Fibroblast of skin of scalp (primary cell): ENCODE data around the gene ACTL6B. TPM values are rescaled to one million over a fixed set of nuclear protein-coding genes. Genes with fewer than 3 reads are reported as not detected.
"Not testable (repeated sequence)": the region's sequence is repeated elsewhere in the genome, so short reads cannot be mapped to it uniquely, and the experiment has no call there.

Experiments used
- DNase-seq: peaks from one replicate; pipeline ENCODE4 v3.0.0-alpha.2; 2013
- polyA plus RNA-seq, 2 experiments: library from polyadenylated mRNA; unstranded; fragments of 120-200 nt; gene quantifications; one replicate each; pipeline ENCODE4 v1.2.1, GENCODE V29; 2013; ENCODE audit not compliant: insufficient read length in 2 of 2

The ACTL6B gene
- not detected for polyA plus RNA-seq (2013, experiment 1 of 2; ENCODE audit: insufficient read length)
- polyA plus RNA-seq (2013, experiment 2 of 2; ENCODE audit: insufficient read length) = 0.18 TPM

DNA sequence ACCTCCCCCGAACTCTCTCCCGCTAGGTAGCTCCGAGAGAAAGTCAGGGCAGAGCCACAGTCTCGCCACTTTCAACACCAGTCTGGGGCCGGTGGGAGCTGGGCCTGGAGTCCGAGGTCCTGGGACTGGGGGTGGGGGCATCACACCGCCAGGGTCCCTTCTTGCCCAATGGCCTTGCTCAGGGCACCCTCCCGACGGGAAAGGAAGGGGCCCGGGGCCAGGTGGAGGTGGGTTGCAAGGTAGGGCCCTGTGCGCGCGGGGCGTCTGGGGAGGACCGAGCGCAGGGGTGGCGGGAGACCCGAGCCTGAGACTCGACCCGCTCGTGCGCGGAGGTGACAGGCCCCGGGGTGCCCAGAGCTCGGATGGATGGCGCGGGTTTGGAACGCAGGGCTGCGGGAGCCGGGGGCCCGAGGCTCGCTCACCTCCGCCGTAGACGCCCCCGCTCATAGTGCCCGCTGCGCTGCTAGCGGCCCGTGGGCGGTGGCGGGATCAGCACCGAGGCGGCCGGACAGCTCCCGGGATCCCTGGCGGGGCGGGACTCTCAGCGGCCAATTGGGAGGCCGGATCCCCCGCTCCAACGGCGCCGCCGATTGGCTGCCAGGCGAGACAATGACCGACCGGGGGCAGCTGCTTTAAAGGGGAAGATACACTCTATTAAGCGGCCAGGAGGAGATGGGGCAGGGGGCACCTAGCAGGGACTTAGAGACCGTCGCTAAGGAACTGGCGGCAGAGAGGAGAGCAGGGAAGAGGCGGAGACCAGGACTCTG, at the start of gene ACTL6B:
Gene ACTL6B, minus strand, starts transcription at position 541 of the 767 bp plus-strand sequence. Its CDS starts 94 bp downstream, at position 447.
- peak; percentile 56 for DNase-seq

- DNase-seq = peak; percentile 76
Measured at GRCh38 chr7:100705320-100705752, 49.1 kb upstream of the ACTL6B start.

DNA sequence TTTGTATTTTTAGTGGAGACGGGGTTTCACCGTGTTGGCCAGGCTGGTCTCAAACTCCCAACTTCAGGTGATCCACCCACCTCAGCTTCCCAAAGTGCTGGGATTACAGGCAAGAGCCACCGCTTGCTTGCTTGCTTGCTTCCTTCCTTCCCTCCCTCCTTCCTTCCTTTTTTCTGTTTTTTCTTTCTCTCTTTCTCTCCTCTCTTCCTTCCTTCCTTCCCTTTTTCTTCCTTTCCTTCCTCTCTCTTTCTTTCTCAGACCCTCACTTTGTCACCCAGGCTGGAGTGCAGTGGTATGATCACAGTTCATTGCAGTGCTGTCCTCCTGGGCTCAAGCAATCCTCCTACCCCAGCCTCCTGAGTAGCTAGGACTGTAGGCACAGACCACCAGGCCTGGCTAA, 44.8 kb upstream of the ACTL6B start:
- DNase-seq = not testable (repeated sequence)

DNA sequence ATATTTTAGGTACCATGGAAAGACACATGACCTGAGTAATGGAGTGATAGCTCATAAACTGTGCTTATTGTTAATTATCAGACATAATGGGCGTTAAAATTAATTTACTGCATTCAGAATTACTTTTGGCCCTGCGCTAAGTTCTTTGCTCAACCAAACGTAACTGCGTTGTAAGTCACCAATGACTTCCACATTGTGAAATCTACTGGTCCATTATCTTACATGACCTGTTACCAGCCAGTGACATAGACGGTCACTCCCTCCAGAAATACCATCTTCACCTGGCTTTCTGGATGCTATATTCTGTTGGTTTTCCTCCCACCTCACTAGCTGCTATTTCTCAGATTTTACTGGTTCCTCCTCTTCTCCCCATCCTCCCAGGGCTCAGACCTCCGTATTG, 42.8 kb upstream of the ACTL6B start:
- no peak for DNase-seq

- no peak for DNase-seq
Measured at GRCh38 chr7:100696123-100696521, 39.9 kb upstream of the ACTL6B start.

DNA sequence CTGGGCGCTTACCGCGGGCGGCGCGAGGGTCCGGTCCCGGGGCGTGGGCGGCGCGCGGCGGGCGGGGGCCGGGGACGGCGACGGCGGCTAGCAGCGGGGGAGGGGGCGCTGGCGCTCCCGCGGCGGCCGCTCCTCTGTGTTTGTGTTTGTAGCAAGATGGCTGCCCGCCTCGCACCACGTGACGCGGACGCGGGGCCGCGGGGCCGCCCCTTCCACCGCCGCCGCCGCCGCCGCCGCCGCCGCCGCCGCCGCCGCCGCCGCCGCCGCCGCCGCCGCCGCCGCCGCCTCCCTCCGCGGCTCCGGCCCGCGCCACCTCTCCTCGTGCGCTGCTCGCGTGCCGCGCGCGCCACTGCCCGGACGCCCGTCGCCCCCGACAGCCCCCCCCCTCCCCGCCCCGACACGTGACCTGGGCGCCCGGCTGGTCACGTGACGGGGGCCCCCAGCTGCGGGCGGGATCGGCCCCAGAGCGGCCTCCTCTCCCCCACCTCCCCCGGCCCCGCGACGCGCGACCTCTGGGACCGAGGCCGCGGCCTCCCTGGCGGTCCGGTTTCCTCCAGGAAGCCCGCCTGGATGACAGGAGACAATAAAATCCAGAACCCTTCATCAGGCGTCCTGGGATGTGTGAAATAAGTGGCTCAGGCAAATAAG, 38.0 kb upstream of the ACTL6B start, which contains the start of gene GIGYF1:
Gene GIGYF1, minus strand, starts transcription at position 153 of the 648 bp plus-strand sequence. CDS start 6,012 bp downstream, outside the sequence.
- DNase-seq = peak; percentile 74

DNA sequence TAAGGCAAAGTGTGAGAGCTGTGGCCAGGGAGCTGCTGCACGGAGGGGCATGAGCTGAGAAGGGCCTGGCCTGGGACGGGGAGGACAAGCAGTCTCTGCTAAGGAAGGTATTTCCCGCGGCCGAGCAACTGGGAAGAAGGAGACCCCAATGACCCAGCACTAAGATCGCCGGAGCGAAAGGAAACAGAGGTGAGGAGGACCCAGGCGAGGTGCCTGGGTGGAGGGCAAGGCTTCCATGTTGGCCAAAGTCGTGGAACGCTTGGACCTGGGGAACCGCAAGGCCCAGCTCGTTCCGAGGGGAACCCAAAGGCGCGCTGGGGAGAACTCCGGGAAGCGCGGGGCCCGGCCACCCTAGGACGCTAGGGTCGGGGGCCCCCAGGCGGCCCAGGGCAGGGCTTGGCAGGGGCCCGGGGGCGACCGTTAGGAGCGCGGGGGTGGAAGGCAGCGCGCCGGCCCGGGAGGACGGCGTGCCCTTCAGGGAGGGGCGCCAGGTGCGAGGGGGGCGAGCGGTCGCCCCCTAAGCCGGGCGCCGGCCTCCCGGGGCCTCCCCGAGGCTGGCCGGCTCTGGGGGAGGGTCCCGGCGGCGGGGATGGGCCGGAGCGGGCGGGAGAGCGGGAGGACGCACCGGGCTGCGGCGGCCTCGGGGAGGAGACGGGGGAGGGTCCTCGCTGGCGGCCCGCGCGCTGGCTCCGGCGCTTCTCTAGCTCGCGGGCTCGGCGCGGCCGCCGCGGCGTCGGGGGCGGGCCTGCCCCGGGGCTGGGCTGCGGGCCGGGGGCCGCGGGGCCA, 37.3 kb upstream of the ACTL6B start:
- no peak for DNase-seq

DNA sequence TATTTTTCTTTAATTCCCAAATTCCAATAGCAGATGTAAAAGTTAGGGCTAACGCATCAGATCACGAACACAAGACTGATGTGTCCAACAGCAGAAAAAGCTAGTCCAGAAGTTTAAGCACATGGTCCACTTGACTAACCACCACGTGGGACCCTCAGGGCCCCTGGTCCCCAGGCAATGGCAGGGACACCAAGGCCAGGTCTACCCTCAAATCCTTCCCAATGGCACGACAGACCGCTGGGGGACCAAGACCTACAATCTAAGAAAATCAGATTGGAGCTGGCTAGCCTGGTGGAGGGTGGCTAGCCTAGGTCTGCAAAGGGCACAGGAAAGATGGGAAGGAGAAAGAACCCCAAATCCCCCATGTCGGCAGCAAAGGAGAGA, 36.3 kb upstream of the ACTL6B start:
- no peak for DNase-seq

DNA sequence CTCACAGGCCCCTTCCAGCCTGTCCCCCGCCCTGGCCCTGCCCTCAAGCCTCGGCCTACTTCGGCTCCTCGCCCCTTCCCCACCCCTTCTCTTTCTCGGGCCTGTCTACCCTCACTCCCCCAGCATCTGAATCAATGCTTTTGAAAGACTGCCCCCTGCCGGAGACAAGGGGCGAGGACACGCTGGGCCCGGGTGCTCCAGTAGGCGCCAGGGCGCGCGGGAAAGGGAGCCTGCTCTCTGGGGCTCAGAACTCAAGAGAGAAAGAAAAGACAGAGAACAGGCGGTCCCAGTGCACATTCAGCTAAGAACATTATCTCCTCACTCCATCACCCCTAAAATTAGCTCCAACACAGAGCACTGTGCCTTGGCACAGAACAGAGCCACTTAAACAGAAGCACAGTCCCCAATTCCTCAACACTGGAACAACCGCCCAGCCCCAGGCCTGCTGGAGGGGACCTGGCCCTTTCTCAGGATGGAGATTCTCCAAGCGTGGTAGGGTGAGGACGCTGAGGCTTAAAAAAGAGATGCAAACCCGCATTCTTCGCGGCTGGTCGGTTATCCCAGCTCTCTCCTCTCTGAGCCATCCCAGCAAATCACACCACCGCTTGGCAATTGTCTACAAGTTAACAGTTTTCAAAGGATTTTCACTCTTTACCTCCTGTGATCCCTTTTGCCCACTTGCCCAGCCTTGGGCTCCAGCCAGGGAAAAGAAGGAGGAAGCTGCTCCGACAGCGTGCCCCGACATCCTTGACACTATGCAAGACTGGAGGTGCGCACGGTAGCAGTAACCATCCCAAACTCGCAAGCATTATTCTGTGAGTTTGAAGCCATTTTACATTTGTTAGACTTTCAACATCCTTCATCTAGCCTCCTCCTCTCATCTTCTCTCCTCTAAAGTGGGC, 35.7 kb upstream of the ACTL6B start:
- peak; percentile 70 for DNase-seq

GRCh38 chr7:100689230-100690135, 33.2 kb upstream of the ACTL6B start:
- DNase-seq = no peak

DNA sequence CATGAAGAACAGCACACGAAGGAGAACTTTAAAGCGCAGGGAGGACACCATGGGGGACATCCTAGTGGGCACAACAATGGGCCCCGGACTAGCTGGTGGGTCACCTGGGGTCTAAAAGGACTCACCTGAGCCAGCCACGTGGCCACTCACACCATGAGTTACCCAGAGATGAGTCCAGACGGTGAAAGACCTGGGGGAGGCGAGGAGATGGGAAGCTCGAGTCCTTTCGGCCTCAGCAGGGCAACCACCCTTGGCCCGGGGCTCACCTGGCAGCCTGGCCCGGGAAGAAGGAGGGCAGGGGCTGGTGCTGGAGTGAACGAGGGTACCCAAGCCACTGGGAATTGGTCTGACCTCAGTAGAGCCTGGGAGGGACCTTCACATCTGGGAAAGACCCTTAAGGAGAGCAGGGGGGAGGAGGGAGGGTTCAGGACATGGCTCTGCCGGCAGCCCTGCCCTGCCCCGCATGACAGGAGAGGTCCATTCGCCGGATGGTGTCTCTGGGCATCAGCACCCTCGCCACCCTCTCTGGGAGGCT, 32.1 kb upstream of the ACTL6B start:
- DNase-seq = no peak

DNA sequence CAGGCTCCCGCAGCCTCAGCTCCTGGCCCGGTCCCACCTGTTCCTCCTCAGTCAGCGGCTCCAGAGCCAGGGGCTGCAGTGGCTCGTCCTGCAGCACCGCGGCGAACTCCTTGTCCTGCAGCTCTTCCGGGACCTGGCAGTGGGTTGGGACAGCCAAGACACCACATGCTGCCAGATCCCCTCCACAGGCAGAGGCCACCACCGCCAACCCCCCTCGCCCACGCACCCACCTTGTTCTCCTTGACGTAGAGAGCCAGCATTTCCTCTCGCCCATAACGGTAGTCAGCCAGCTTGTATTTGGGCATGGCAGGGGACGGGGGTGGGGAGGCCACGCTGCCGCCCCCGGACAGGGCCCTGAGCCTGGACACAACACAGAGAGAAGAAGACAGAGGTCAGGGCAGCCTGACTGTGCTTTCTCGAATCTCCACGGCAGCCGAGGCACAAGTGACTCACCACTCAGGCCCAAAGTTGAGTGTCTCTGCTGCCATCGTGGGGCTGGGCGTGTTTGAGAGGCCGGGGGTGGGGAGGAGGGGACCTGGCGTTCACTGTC, 31.6 kb upstream of the ACTL6B start:
- no peak for DNase-seq

GRCh38 chr7:100687261-100687660, 31.0 kb upstream of the ACTL6B start:
- DNase-seq = no peak

- DNase-seq = no peak
Measured at GRCh38 chr7:100686822-100687211, 30.6 kb upstream of the ACTL6B start.

- DNase-seq = no peak
Measured at GRCh38 chr7:100686201-100686821, 30.1 kb upstream of the ACTL6B start.

DNA sequence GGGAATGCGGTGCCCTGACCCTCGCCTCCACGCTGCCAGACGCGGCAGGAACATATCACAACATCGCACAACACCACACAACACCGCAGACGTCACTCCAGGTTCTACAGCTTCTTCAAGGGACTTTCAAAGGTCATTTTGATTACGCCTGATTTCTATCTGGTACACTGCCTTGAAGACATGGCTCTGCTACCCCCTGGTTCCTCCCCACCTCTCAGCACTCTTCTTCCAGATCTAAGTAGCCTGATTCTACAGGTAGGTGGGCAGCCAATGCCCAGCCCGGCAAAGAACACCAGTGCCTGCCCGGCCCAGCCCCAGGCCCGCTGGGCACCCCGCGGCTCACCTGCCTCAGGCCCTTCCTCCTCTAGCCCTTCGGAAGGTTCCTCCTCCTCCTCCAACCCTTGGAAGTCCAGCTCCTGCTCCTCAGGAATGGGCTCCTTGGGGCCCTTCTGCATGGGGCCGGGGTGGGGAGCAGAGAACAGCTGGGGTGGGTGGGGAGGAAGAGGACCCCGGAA, 29.4 kb upstream of the ACTL6B start:
- DNase-seq = no peak

GRCh38 chr7:100685049-100685605, 28.9 kb upstream of the ACTL6B start:
- DNase-seq = no peak

GRCh38 chr7:100684534-100685042, 28.3 kb upstream of the ACTL6B start:
- no peak for DNase-seq
